ENCODE measurements around the gene SYK.
A peak's percentile ranks its signal among the peaks of the same experiment; 100 is the strongest.

GRCh38 chr9:90801973-90802322 is 329 bp downstream of the SYK start:
- TF ChIP-seq CTCF (IDR thresholded peaks at IDR 0.05) (no peak), EZH2 (IDR thresholded peaks at IDR 0.05) (peak; percentile 92)
